HepG2 (cell line): ENCODE data around the gene SFXN1. TPM values are rescaled to one million over a fixed set of nuclear protein-coding genes. Genes with fewer than 3 reads are reported as not detected.

Experiments used
- ATAC-seq: fragments of 200-7000 bp; cut with Tn5 transposase; 3 replicates; pipeline ENCODE4 v1.9.1; 2020; ENCODE audit warnings: mild to moderate bottlenecking, moderate library complexity
- BruUV-seq: library from RNA; stranded (reverse); fragments of 400-500 nt; replicated peaks from 2 replicates; lab custom pipeline; 2021; lab: Mats Ljungman, UMichigan
- CTCF ChIA-PET: fragments of 300-600 bp; formaldehyde crosslinking; extraction: SDS; loops from one replicate; lab custom pipeline; 2021; ENCODE audit warnings: low total read pairs, inconsistent platforms, low intra/inter-chr PET ratio; lab: Yijun Ruan, JAX
- POLR2A ChIA-PET: fragments of 350-600 bp; sonication (Branson Sonifier 250); formaldehyde crosslinking; loops from one replicate; lab custom pipeline; 2020; ENCODE audit warnings: antibody characterized with exemption, inconsistent platforms; lab: Yijun Ruan, JAX
- DNase-seq: peaks from one replicate; pipeline ENCODE4 v3.0.0-alpha.2; 2015; ENCODE audit warnings: low spot score
- FAIRE-seq: peaks from 3 replicates; lab custom pipeline; 2011; peaks lifted over from hg19 to GRCh38; lab: Jason Lieb, UNC
- H2AFZ ChIP-seq: one replicate; pipeline ENCODE4 v1.6.1; 2011; ENCODE audit warnings: low read length, inconsistent platforms
- H3K27ac ChIP-seq: fragments of 300-600 bp; 3 replicates; pipeline ENCODE4 v1.8.0; 2011; ENCODE audit warnings: mixed run types, mild to moderate bottlenecking, mixed read lengths, low read length, inconsistent platforms; ENCODE audit not compliant: insufficient read depth; ENCODE audit errors: extremely low read length
- H3K27me3 ChIP-seq, 2 experiments: fragments of 200-600 bp in 1 of 2; 2 replicates in 1 of 2; 3 replicates in 1 of 2; pipeline versions ENCODE4 v1.6.0 to v1.8.0; 2011; ENCODE audit warnings: low read length in 2 of 2, mild to moderate bottlenecking in 2 of 2, moderate library complexity in 2 of 2, inconsistent platforms in 1 of 2; ENCODE audit not compliant: insufficient read depth in 2 of 2, control insufficient read depth in 1 of 2
- H3K36me3 ChIP-seq, 2 experiments: fragments of 200-600 bp in 1 of 2; replicated peaks in 1 of 2; 2 replicates in 1 of 2; 3 replicates in 1 of 2; pipeline versions ENCODE4 v1.5.1 to v1.8.0; 2011; ENCODE audit warnings: low read length in 2 of 2, inconsistent platforms in 1 of 2; ENCODE audit not compliant: insufficient read depth in 2 of 2, control insufficient read depth in 1 of 2
- H3K4me1 ChIP-seq: 2 replicates; pipeline ENCODE4 v1.5.1; 2012; ENCODE audit warnings: low read length, inconsistent platforms; ENCODE audit not compliant: insufficient read depth
- H3K4me2 ChIP-seq: 2 replicates; pipeline ENCODE4 v1.6.0; 2011; ENCODE audit warnings: low read depth, low read length, inconsistent platforms
- H3K4me3 ChIP-seq, 3 experiments: fragments of 200-600 bp in 1 of 3; sonication (generic), shearing (Covaris generic) in 1 of 3; replicated peaks in 1 of 3; 2 replicates each; pipeline ENCODE4 v1.5.1; 2011 to 2016; ENCODE audit warnings: low read length in 3 of 3, inconsistent platforms in 2 of 3, low read depth in 2 of 3, mild to moderate bottlenecking in 2 of 3, control low read depth in 1 of 3, mixed read lengths in 1 of 3; ENCODE audit not compliant: insufficient read depth in 1 of 3
- H3K79me2 ChIP-seq: one replicate; pipeline ENCODE4 v1.6.1; 2011; ENCODE audit warnings: low read length, inconsistent platforms; ENCODE audit not compliant: insufficient read depth
- H3K9ac ChIP-seq: 2 replicates; pipeline ENCODE4 v1.6.0; 2011; ENCODE audit warnings: mild to moderate bottlenecking, low read depth, low read length, inconsistent platforms; ENCODE audit not compliant: insufficient read depth
- H3K9me3 ChIP-seq: 2 replicates; pipeline ENCODE4 v1.5.1; 2012; ENCODE audit warnings: mild to moderate bottlenecking, low read length
- H4K20me1 ChIP-seq: 2 replicates; pipeline ENCODE4 v1.6.0; 2011; ENCODE audit warnings: inconsistent platforms, mild to moderate bottlenecking, low read length, moderate library complexity; ENCODE audit not compliant: insufficient read depth
- CREB1 ChIP-seq, 2 experiments: fragments of 450-650 bp in 1 of 2; IDR thresholded peaks; 2 replicates each; pipeline ENCODE4 v1.6.1; 2016 to 2017; ENCODE audit warnings: control low read depth in 1 of 2, mild to moderate bottlenecking in 1 of 2, missing compliant biosample characterization in 1 of 2, missing genetic modification characterization in 1 of 2
- NCOA5 ChIP-seq: sonication (generic); formaldehyde crosslinking; IDR thresholded peaks from 2 replicates; pipeline ENCODE4 v1.4.0; 2020; ENCODE audit warnings: missing genetic modification reagents
- NR1H2 ChIP-seq: sonication (generic); formaldehyde crosslinking; IDR thresholded peaks from 2 replicates; pipeline ENCODE4 v1.8.1; 2022; ENCODE audit warnings: low read depth, missing genetic modification reagents, borderline replicate concordance
- SMC3 ChIP-seq: IDR thresholded peaks from 2 replicates; pipeline ENCODE4 v1.6.1; 2011; ENCODE audit warnings: low read length, improper control_type of control experiment
- SP140L ChIP-seq: sonication (generic); formaldehyde crosslinking; IDR thresholded peaks from 2 replicates; pipeline ENCODE4 v1.4.0; 2020; ENCODE audit warnings: missing genetic modification reagents, borderline replicate concordance
- STAG1 ChIP-seq: sonication (generic); formaldehyde crosslinking; IDR thresholded peaks from 2 replicates; pipeline ENCODE4 v1.4.0; 2020; ENCODE audit warnings: missing genetic modification reagents
- TARDBP ChIP-seq: sonication (generic); formaldehyde crosslinking; IDR thresholded peaks from 2 replicates; pipeline ENCODE4 v1.8.0; 2022; ENCODE audit warnings: mild to moderate bottlenecking, missing genetic modification reagents
- ZNF34 ChIP-seq: sonication (generic); formaldehyde crosslinking; IDR thresholded peaks from 2 replicates; pipeline ENCODE4 v1.4.0; 2020; ENCODE audit warnings: mild to moderate bottlenecking, missing genetic modification reagents, borderline replicate concordance
- WGBS: methylation state at CpG from one replicate; pipeline ENCODE4 v1.1.6; 2017; ENCODE audit warnings: low lambda C conversion rate; 5-methylcytosine and 5-hydroxymethylcytosine counted together
- in situ Hi-C: cut with HindIII; loops from 2 replicates; pipeline ENCODE4 v1.10.0; 2017; ENCODE audit warnings: low pct_unique_long_range_greater_than_20kb; ENCODE audit not compliant: extremely low pct_ligation_motif_present
- intact Hi-C: fragments of 100-400 bp; cut with micrococcal nuclease; formaldehyde crosslinking; loops from one replicate; pipeline ENCODE4 v1.10.0; 2022; ENCODE audit not compliant: unreplicated experiment
- polyA plus RNA-seq, 8 experiments: library from polyadenylated mRNA; depleted of rRNA in 3 of 8; stranded (reverse) in 7 of 8; unstranded in 1 of 8; fragments of >200 nt; fragmentation: Illumina TruSeq in 4 of 8; extraction: Trizol in 4 of 8; gene quantifications; 2 replicates each; pipeline versions ENCODE4 v1.2.1 to v1.2.3, GENCODE V29; 2011 to 2016; ENCODE audit warnings: low read depth in 4 of 8, missing spikeins in 1 of 8, mixed read lengths in 1 of 8; ENCODE audit not compliant: insufficient read depth in 1 of 8
- total RNA-seq, 5 experiments: library from RNA; depleted of rRNA; stranded (reverse); fragments of >200 nt; fragmentation: Illumina TruSeq; extraction: Trizol; gene quantifications; 2 replicates each; pipeline ENCODE4 v1.2.3, GENCODE V29; 2016; ENCODE audit warnings: low read depth in 1 of 5
- TF ChIP-seq, protein P1 (sequence below): sonication (generic); formaldehyde crosslinking; IDR thresholded peaks from 2 replicates; pipeline ENCODE4 v1.5.0; 2020; ENCODE audit warnings: mild to moderate bottlenecking, missing genetic modification reagents, moderate library complexity

The SFXN1 gene
- total and polyA plus RNA-seq, 2 of the 13 experiments (the other 11 are each of a cell fraction or from before 2014, with no cell fraction given): 122 to 135 TPM

DNA sequence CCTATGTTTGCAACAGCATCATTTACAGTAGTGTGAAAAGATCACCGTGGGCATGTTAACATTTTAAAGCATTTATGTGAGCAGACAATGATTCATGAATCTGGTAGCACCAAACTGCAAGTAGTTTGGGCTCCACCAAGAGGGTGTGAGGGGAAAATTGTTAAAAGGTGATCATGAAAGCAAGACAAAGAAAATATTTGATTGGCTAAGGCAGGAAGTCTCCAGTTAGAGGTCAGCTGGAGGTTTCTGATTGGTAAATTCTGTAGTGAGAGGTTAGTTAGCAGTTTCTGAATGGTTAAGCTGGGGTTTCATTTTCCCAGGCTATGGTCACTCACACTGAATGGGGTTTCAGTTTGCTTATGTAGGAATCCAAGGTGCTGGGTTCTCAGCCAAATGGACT, 20.9 kb upstream of the SFXN1 start:
- DNase-seq: no peak
- in situ Hi-C loops (loop anchor here (5.0 kb wide), 1 partner anchor 505 kb away; no protein-coding TSS in a partner anchor), intact Hi-C loops (no loop called here)
- no peak overlapping the region for H3K9ac ChIP-seq
- no peak overlapping the region for H3K4me3 ChIP-seq
- no peak overlapping the region for H3K27ac ChIP-seq
- H3K79me2 ChIP-seq: no peaks in the 10 kb centered on the region
- POLR2A ChIA-PET: no interaction called here
- no peak for ATAC-seq
- no peaks in the 10 kb centered on the region for H3K9me3 ChIP-seq
- no TSS peak for BruUV-seq
- WGBS: 9% methylated on average over 1 of the region's 1 CpG
- H2AFZ ChIP-seq: no peak overlapping the region
- CTCF ChIA-PET: no interaction called here
- H3K4me1 ChIP-seq: no peaks in the 10 kb centered on the region
- H4K20me1 ChIP-seq: no peaks in the 10 kb centered on the region
- FAIRE-seq: no peak
- TF ChIP-seq NCOA5 (CRISPR knock-in tag) (no peak), ZNF34 (CRISPR knock-in tag) (no peak), SMC3 (no peak), TARDBP (CRISPR knock-in tag) (no peak)
- H3K4me2 ChIP-seq: no peak overlapping the region
- no peaks in the 10 kb centered on the region for H3K36me3 ChIP-seq
- peaks cover 0 to 18% of the 10 kb centered on the region in 2 experiments; a peak in 3 of 5 replicates for H3K27me3 ChIP-seq

DNA sequence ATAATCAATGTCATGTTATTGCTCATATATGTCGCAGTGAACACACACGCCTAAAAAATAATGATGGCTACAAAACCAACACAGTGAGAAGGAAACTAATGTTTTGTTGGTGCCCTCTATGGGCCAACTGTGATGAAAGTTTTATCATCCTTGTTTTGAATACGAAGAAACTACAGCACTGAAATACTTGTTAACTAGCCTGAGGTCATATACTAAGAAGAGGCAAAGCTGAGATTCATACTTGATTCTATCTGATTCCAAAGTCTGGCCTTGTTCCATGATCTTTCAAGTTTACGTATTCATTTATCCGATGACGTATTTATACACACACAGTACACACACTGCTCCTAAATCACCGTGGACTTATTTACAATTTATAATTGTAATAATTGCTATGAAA, 18.2 kb upstream of the SFXN1 start:
- no TSS peak for BruUV-seq
- no peaks in the 10 kb centered on the region for H3K79me2 ChIP-seq
- CTCF ChIA-PET: interaction anchor here (1.8 kb wide), 1 partner anchor 509 kb away, joined by 9 read pairs; no protein-coding TSS in a partner anchor
- intact Hi-C loops: loop anchor here (5.0 to 10.0 kb wide), 2 partner anchors 255 to 508 kb away; no protein-coding TSS in a partner anchor
- TF ChIP-seq, protein P1, sequence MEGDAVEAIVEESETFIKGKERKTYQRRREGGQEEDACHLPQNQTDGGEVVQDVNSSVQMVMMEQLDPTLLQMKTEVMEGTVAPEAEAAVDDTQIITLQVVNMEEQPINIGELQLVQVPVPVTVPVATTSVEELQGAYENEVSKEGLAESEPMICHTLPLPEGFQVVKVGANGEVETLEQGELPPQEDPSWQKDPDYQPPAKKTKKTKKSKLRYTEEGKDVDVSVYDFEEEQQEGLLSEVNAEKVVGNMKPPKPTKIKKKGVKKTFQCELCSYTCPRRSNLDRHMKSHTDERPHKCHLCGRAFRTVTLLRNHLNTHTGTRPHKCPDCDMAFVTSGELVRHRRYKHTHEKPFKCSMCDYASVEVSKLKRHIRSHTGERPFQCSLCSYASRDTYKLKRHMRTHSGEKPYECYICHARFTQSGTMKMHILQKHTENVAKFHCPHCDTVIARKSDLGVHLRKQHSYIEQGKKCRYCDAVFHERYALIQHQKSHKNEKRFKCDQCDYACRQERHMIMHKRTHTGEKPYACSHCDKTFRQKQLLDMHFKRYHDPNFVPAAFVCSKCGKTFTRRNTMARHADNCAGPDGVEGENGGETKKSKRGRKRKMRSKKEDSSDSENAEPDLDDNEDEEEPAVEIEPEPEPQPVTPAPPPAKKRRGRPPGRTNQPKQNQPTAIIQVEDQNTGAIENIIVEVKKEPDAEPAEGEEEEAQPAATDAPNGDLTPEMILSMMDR (CRISPR knock-in tag): peak; percentile 50
- TF ChIP-seq CREB1 (IDR thresholded peaks at IDR 0.05) (peak; percentile 69), CREB1 (CRISPR knock-in tag; IDR thresholded peaks at IDR 0.05) (no peak), STAG1 (CRISPR knock-in tag) (peak; percentile 60), SP140L (CRISPR knock-in tag) (no peak), NR1H2 (CRISPR knock-in tag) (no peak)
- H3K36me3 ChIP-seq: no peaks in the 10 kb centered on the region
- no peaks in the 10 kb centered on the region; the same call in 1 of the 2 replicates for H4K20me1 ChIP-seq
- H3K4me3 ChIP-seq: no peak overlapping the region
- DNase-seq (no peak), FAIRE-seq (peak; percentile 53), ATAC-seq (0 out of 3 replicates have a peak, but pooled peaks have one; percentile 30)
- no peak overlapping the region for H2AFZ ChIP-seq
- no peaks in the 10 kb centered on the region for H3K9me3 ChIP-seq
- POLR2A ChIA-PET: no interaction called here
- no peak overlapping the region for H3K9ac ChIP-seq
- no peak overlapping the region for H3K27ac ChIP-seq
- H3K4me2 ChIP-seq: no peak overlapping the region
- 35% methylated on average over 7 of the region's 7 CpGs for WGBS
- H3K4me1 ChIP-seq: peaks cover 8% of the 10 kb centered on the region; the same call in 1 of the 2 replicates
- in situ Hi-C loops: no loop called here
- peaks cover 0 to 27% of the 10 kb centered on the region in 2 experiments; a peak in 4 of 5 replicates for H3K27me3 ChIP-seq
